Measurements from ENCODE around the gene ACP4. TPM values are rescaled to one million over a fixed set of nuclear protein-coding genes. Genes with fewer than 3 reads are reported as not detected.

ACP4 gene
- polyA plus RNA-seq, 3 donors: not detected

- Mint-ChIP-seq H3K9me3 (no peaks in the 10 kb centered on the region), H3K36me3 (peaks cover 14 to 32% of the 10 kb centered on the region in 2 donors), H3K27me3 (ENCODE audit: low read depth in 3 of 3) (peaks cover 0 to 2% (median under 1%) of the 10 kb centered on the region in 3 donors), H3K4me1 (peaks cover 2% of the 10 kb centered on the region), H3K4me3 (no peak overlapping the region), H3K27ac (no peak overlapping the region)
- H3K9me3 ChIP-seq (replicated peaks in 1 of 2; ENCODE audit: control insufficient read depth in 1 of 2, insufficient read depth in 1 of 2, low read length in 2 of 2): no peaks in the 10 kb centered on the region
- no peak overlapping the region for H3K27ac ChIP-seq (ENCODE audit: low read depth in 1 of 2, low read length in 2 of 2)
- no peak overlapping the region for H3K9ac ChIP-seq (ENCODE audit: insufficient read depth, low read length, poor library complexity, severe bottlenecking)
- no peak overlapping the region for H2AFZ ChIP-seq (ENCODE audit: insufficient read depth, low read depth, low read length, poor library complexity, severe bottlenecking)
- no peaks in the 10 kb centered on the region for H3K27me3 ChIP-seq (ENCODE audit: control insufficient read depth in 2 of 2, insufficient read depth in 2 of 2, low read length in 2 of 2)
- H3K79me2 ChIP-seq (ENCODE audit: insufficient read depth, low read length): peaks cover 10% of the 10 kb centered on the region
- H3K36me3 ChIP-seq (replicated peaks in 1 of 2; ENCODE audit: control insufficient read depth in 1 of 2, insufficient read depth in 2 of 2, low read length in 2 of 2): peaks cover 15 to 24% of the 10 kb centered on the region in 2 donors
- intact Hi-C loops (cut with micrococcal nuclease): no loop called here
- no peak overlapping the region for H3K4me2 ChIP-seq (replicated peaks; ENCODE audit: extremely low read depth, low read length, poor library complexity, severe bottlenecking)
- DNase-seq: no peak
- no peaks in the 10 kb centered on the region for H3K4me1 ChIP-seq (ENCODE audit: control insufficient read depth in 1 of 2, insufficient read depth in 2 of 2, low read length in 2 of 2)
- WGBS (ENCODE audit: insufficient coverage): 36% methylated on average over 8 of the region's 16 CpGs
- H4K20me1 ChIP-seq (ENCODE audit: insufficient read depth, low read length): no peaks in the 10 kb centered on the region
- no peak overlapping the region for H3K4me3 ChIP-seq (replicated peaks in 1 of 3; ENCODE audit: low read depth in 2 of 3, low read length in 3 of 3)
- TF ChIP-seq CTCF (IDR thresholded peaks at IDR 0.05): no peak
Measured at GRCh38 chr19:50794074-50794875, 4.1 kb downstream of the ACP4 start.

DNA sequence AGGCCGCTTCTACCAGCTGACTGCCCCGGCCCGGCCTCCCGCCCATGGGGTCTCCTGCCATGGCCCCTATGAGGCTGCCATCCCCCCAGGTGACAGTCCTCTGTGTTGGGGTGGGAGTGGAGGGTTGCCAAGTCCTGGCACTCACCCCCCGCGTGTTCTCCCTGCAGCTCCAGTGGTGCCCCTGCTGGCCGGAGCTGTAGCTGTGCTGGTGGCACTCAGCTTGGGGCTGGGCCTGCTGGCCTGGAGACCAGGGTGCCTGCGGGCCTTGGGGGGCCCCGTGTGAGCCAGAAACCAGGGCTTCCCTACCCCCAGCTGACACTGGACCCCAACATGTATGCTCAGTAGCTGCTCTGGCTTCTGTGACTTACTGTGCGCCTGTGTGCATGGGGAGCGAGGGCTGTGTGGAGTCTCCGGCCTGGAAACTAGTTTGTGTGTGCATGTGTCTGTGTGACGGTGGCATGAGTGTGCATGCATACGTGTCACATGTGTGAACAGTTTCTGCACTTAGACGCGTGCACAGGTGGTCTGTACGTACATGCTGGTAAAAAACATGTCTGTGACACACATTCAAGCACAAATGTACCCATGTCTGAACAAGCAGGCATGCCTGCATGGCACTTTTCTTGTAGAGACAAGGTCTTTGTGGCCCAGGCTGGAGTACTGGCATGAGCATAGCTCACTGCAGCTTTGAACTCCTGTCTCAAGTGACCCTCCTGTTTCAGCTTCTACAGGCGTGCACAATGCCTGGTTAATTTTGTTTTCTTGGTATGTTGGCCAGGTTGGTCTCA, 4.9 kb downstream of the ACP4 start:
- DNase-seq: no peak
- WGBS (ENCODE audit: insufficient coverage): 75% methylated on average over 12 of the region's 18 CpGs

More for the DNA sequence above, 4.9 kb downstream of the ACP4 start:
- H3K4me1 Mint-ChIP-seq: peaks cover 2% of the 10 kb centered on the region
- H3K4me3 Mint-ChIP-seq: no peak overlapping the region
- no peak overlapping the region for H3K4me2 ChIP-seq (replicated peaks; ENCODE audit: extremely low read depth, low read length, poor library complexity, severe bottlenecking)
- no peaks in the 10 kb centered on the region for H4K20me1 ChIP-seq (ENCODE audit: insufficient read depth, low read length)
- H3K4me1 ChIP-seq (ENCODE audit: control insufficient read depth in 1 of 2, insufficient read depth in 2 of 2, low read length in 2 of 2): no peaks in the 10 kb centered on the region
- no peak overlapping the region for H2AFZ ChIP-seq (ENCODE audit: insufficient read depth, low read depth, low read length, poor library complexity, severe bottlenecking)
- peaks cover 15 to 40% of the 10 kb centered on the region in 2 donors for H3K36me3 Mint-ChIP-seq
- peaks cover 13% of the 10 kb centered on the region for H3K79me2 ChIP-seq (ENCODE audit: insufficient read depth, low read length)
- no peaks in the 10 kb centered on the region for H3K9me3 ChIP-seq (replicated peaks in 1 of 2; ENCODE audit: control insufficient read depth in 1 of 2, insufficient read depth in 1 of 2, low read length in 2 of 2)
- no peaks in the 10 kb centered on the region for H3K9me3 Mint-ChIP-seq
- H3K36me3 ChIP-seq (replicated peaks in 1 of 2; ENCODE audit: control insufficient read depth in 1 of 2, insufficient read depth in 2 of 2, low read length in 2 of 2): peaks cover 15 to 29% of the 10 kb centered on the region in 2 donors
- peaks cover 0 to 2% (median 0%) of the 10 kb centered on the region in 3 donors for H3K27me3 Mint-ChIP-seq (ENCODE audit: low read depth in 3 of 3)
- H3K4me3 ChIP-seq (replicated peaks in 1 of 3; ENCODE audit: low read depth in 2 of 3, low read length in 3 of 3): no peak overlapping the region
- no peak overlapping the region for H3K9ac ChIP-seq (ENCODE audit: insufficient read depth, low read length, poor library complexity, severe bottlenecking)
- intact Hi-C loops (cut with micrococcal nuclease): no loop called here
- H3K27ac ChIP-seq (ENCODE audit: low read depth in 1 of 2, low read length in 2 of 2): no peak overlapping the region
- no peak for TF ChIP-seq CTCF (IDR thresholded peaks at IDR 0.05)
- H3K27me3 ChIP-seq (ENCODE audit: control insufficient read depth in 2 of 2, insufficient read depth in 2 of 2, low read length in 2 of 2): no peaks in the 10 kb centered on the region
- peak overlapping the region in 1 of 7 donors; percentile 83 for H3K27ac Mint-ChIP-seq

All from CD14-positive monocyte (primary cell).